Keratinocyte (primary cell): Measurements from ENCODE around the gene NUP98. TPM values are rescaled to one million over a fixed set of nuclear protein-coding genes. Genes with fewer than 3 reads are reported as not detected.
"Not testable (repeated sequence)": the region's sequence is repeated elsewhere in the genome, so short reads cannot be mapped to it uniquely, and the experiment has no call there.

Experiments
- DNase-seq: peaks from one replicate; pipeline ENCODE4 v3.0.0-alpha.2; 2011; ENCODE audit warnings: low read depth, missing footprints, low spot score
- FAIRE-seq: peaks from 2 replicates; lab custom pipeline; 2011; peaks lifted over from hg19 to GRCh38; lab: Jason Lieb, UNC
- H2AFZ ChIP-seq: 2 replicates; pipeline ENCODE4 v1.6.0; 2012; ENCODE audit warnings: low read length, control low read depth, inconsistent platforms; ENCODE audit not compliant: control insufficient read depth
- H3K27ac ChIP-seq: 2 replicates; pipeline ENCODE4 v1.5.1; 2011; ENCODE audit warnings: low read length; ENCODE audit not compliant: control insufficient read depth, insufficient read depth
- H3K27me3 ChIP-seq: 3 replicates; pipeline ENCODE4 v1.6.0; 2011; ENCODE audit warnings: low read length; ENCODE audit not compliant: control insufficient read depth, insufficient read depth; ENCODE audit errors: extremely low read depth
- H3K36me3 ChIP-seq, 2 experiments: 2 replicates in 1 of 2; 3 replicates in 1 of 2; pipeline ENCODE4 v1.5.1; 2011; ENCODE audit warnings: low read length in 2 of 2, mild to moderate bottlenecking in 1 of 2; ENCODE audit not compliant: control insufficient read depth in 2 of 2, insufficient read depth in 2 of 2; ENCODE audit errors: extremely low read depth in 1 of 2
- H3K4me1 ChIP-seq: 3 replicates; pipeline ENCODE4 v1.5.1; 2011; ENCODE audit warnings: low read length; ENCODE audit not compliant: control insufficient read depth, insufficient read depth; ENCODE audit errors: extremely low read depth
- H3K4me2 ChIP-seq: 3 replicates; pipeline ENCODE4 v1.6.0; 2011; ENCODE audit warnings: low read depth, low read length; ENCODE audit not compliant: control insufficient read depth, insufficient read depth; ENCODE audit errors: extremely low read depth
- H3K4me3 ChIP-seq, 3 experiments: fragments of 200-600 bp in 1 of 3; sonication (generic) in 1 of 3; 2 replicates in 2 of 3; 3 replicates in 1 of 3; pipeline ENCODE4 v1.5.1; 2011 to 2016; ENCODE audit warnings: low read length in 3 of 3, mild to moderate bottlenecking in 3 of 3, control low read depth in 2 of 3, inconsistent platforms in 1 of 3, low read depth in 1 of 3, mixed read lengths in 1 of 3, mixed run types in 1 of 3, moderate library complexity in 1 of 3; ENCODE audit not compliant: control insufficient read depth in 2 of 3, insufficient read depth in 2 of 3; ENCODE audit errors: extremely low read depth in 1 of 3
- H3K79me2 ChIP-seq: 2 replicates; pipeline ENCODE4 v1.6.0; 2012; ENCODE audit warnings: low read length; ENCODE audit not compliant: control insufficient read depth, insufficient read depth
- H3K9ac ChIP-seq: 3 replicates; pipeline ENCODE4 v1.6.0; 2011; ENCODE audit warnings: low read length; ENCODE audit not compliant: control insufficient read depth, insufficient read depth; ENCODE audit errors: extremely low read depth
- H3K9me1 ChIP-seq: 3 replicates; pipeline ENCODE4 v1.6.0; 2011; ENCODE audit warnings: low read length; ENCODE audit not compliant: control insufficient read depth, insufficient read depth; ENCODE audit errors: extremely low read depth
- H3K9me3 ChIP-seq: 2 replicates; pipeline ENCODE4 v1.5.1; 2012; ENCODE audit warnings: low read depth, low read length; ENCODE audit not compliant: control insufficient read depth
- H4K20me1 ChIP-seq: 3 replicates; pipeline ENCODE4 v1.6.0; 2011; ENCODE audit warnings: low read length; ENCODE audit not compliant: control insufficient read depth, insufficient read depth; ENCODE audit errors: extremely low read depth
- CTCF ChIP-seq, 3 experiments: IDR thresholded peaks in 1 of 3; conservative IDR thresholded peaks in 1 of 3; optimal IDR thresholded peaks in 1 of 3; 2 replicates in 2 of 3; 3 replicates in 1 of 3; pipeline versions ENCODE3 to v1.5.1; 2011; ENCODE audit warnings: low read length in 3 of 3, mild to moderate bottlenecking in 3 of 3, moderate library complexity in 2 of 3, control low read depth in 1 of 3, inconsistent platforms in 1 of 3; ENCODE audit not compliant: insufficient read depth in 2 of 3; ENCODE audit errors: extremely low read depth in 1 of 3
- EZH2 ChIP-seq: IDR thresholded peaks from one replicate; pipeline ENCODE4 v1.6.1; 2012; ENCODE audit warnings: inconsistent platforms, mild to moderate bottlenecking, low read length, moderate library complexity
- dilution Hi-C: fragments of 300-500 bp; cut with MboI; formaldehyde crosslinking; loops from one replicate; pipeline ENCODE4 v1.7.0; 2020; ENCODE audit warnings: low sequenced_read_pairs; ENCODE audit not compliant: extremely low pct_ligation_motif_present
- polyA plus RNA-seq, 5 experiments: library from polyadenylated mRNA; depleted of rRNA in 3 of 5; stranded (reverse) in 3 of 5; stranded (forward) in 1 of 5; unstranded in 1 of 5; fragments of >200 nt; gene quantifications; 1 replicate in 1 of 5; 2 replicates in 3 of 5; 3 replicates in 1 of 5; pipeline versions ENCODE4 v1.2.1 to v1.2.3, GENCODE V29; 2011 to 2012; ENCODE audit warnings: missing spikeins in 2 of 5, low read depth in 1 of 5, low replicate concordance in 1 of 5

The NUP98 gene
- polyA plus RNA-seq, 1 donor (not counting 4 experiments of a cell fraction or from before 2014, with no cell fraction given) = 66.9 TPM

- Histone ChIP-seq H4K20me1 (no peaks in the 10 kb centered on the region), H3K4me2 (no peak overlapping the region), H3K9me3 (no peaks in the 10 kb centered on the region), H3K9me1 (no peaks in the 10 kb centered on the region), H3K9ac (no peak overlapping the region), H3K4me3 (no peak overlapping the region), H3K36me3 (no peaks in the 10 kb centered on the region), H3K79me2 (no peaks in the 10 kb centered on the region), H3K4me1 (no peaks in the 10 kb centered on the region), H2AFZ (no peak overlapping the region), H3K27me3 (peaks cover 7% of the 10 kb centered on the region), H3K27ac (no peak overlapping the region)
- TF ChIP-seq CTCF (optimal IDR thresholded peaks at IDR 0.05 in 1 of 3, IDR thresholded peaks at IDR 0.05 in 1 of 3, conservative IDR thresholded peaks at IDR 0.05 in 1 of 3; ENCODE audit: extremely low read depth in 1 of 3, insufficient read depth in 2 of 3, low read length in 3 of 3) (no peak), EZH2 (no peak)
- dilution Hi-C loops = no loop called here
- DNase-seq (no peak), FAIRE-seq (no peak)
These were observed 139.1 kb downstream of the NUP98 start for GRCh38 chr11:3658252-3658651.

- H3K27me3 ChIP-seq, dilution Hi-C loops, FAIRE-seq, H3K4me1 ChIP-seq, H3K36me3 ChIP-seq, H4K20me1 ChIP-seq, H3K79me2 ChIP-seq, H3K9me1 ChIP-seq, H3K9ac ChIP-seq, H3K27ac ChIP-seq, H2AFZ ChIP-seq, H3K4me2 ChIP-seq, DNase-seq, H3K4me3 ChIP-seq, H3K9me3 ChIP-seq: not testable (repeated sequence)
These were observed 140.0 kb downstream of the NUP98 start for GRCh38 chr11:3657331-3657730.

GRCh38 chr11:3655547-3655946, 141.8 kb downstream of the NUP98 start:
- Histone ChIP-seq H3K36me3 (no peaks in the 10 kb centered on the region), H3K27me3 (peaks cover 7% of the 10 kb centered on the region), H3K4me2 (no peak overlapping the region), H3K4me1 (no peaks in the 10 kb centered on the region), H3K9me1 (no peaks in the 10 kb centered on the region), H2AFZ (no peak overlapping the region), H3K27ac (no peak overlapping the region), H3K9me3 (no peaks in the 10 kb centered on the region), H3K79me2 (no peaks in the 10 kb centered on the region), H3K9ac (no peak overlapping the region), H4K20me1 (no peaks in the 10 kb centered on the region), H3K4me3 (no peak overlapping the region)
- dilution Hi-C loops = no loop called here
- no peak for FAIRE-seq
- TF ChIP-seq CTCF (optimal IDR thresholded peaks at IDR 0.05 in 1 of 3, IDR thresholded peaks at IDR 0.05 in 1 of 3, conservative IDR thresholded peaks at IDR 0.05 in 1 of 3; ENCODE audit: extremely low read depth in 1 of 3, insufficient read depth in 2 of 3, low read length in 3 of 3) (no peak), EZH2 (no peak)
- no peak for DNase-seq

- H3K9ac ChIP-seq, H3K36me3 ChIP-seq, H3K4me1 ChIP-seq, H3K9me1 ChIP-seq, H3K27me3 ChIP-seq, H3K9me3 ChIP-seq, H4K20me1 ChIP-seq, dilution Hi-C loops, DNase-seq, H2AFZ ChIP-seq, H3K27ac ChIP-seq, FAIRE-seq, H3K79me2 ChIP-seq, H3K4me3 ChIP-seq, H3K4me2 ChIP-seq: not testable (repeated sequence)
These were observed 144.8 kb downstream of the NUP98 start for GRCh38 chr11:3652514-3652913.
